HG03103 (cell line): ENCODE measurements around the gene DHRS2.
"Not testable (repeated sequence)": the region's sequence is repeated elsewhere in the genome, so short reads cannot be mapped to it uniquely, and the experiment has no call there.

Experiments
- ATAC-seq: cut with Tn5 transposase; IDR thresholded peaks from one replicate; pipeline ENCODE4 v1.9.1; 2021; ENCODE audit warnings: low read depth; ENCODE audit not compliant: unreplicated experiment

DHRS2 gene

DNA sequence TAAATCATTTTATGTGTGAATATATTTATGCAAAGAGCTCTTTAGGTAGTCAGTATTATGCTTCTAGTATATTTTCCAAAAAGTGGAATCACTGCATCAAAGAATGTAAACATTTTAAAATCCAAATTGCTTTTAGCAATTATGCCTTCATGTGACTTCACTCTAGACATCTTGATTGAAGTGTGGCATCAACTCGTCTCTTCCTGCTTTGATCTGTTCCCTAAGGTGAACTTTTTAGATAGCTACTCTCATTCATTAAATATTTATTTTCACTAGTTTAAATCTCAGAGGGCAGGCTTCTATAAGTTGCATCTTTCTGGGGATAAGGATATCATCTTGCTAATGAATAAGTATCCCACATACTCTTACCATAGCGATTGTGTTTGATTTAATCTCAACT lies 39.2 kb downstream of the DHRS2 start:
- ATAC-seq: no peak

DNA sequence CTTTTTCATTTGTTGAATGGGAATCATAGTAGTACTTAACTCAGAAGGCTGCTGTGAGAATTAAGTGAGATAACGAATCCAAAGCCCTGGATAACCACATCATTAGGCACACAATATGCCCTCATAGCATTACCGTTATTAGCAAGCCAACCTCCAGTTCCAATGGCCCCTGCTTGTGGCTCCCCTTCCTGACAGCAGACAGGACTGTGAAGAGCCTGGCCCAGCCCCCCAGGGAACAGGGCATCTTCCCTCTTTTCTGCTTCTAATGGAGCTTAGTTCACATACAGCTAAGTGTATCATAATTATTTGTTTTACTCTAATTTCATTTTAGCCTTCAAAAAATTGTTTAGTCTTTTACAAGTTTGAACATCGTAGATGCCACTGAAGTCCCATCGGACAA lies 39.7 kb downstream of the DHRS2 start:
- no peak for ATAC-seq

- ATAC-seq: no peak
Observed at GRCh38 chr14:23681337-23681736, 45.2 kb downstream of the DHRS2 start.

DNA sequence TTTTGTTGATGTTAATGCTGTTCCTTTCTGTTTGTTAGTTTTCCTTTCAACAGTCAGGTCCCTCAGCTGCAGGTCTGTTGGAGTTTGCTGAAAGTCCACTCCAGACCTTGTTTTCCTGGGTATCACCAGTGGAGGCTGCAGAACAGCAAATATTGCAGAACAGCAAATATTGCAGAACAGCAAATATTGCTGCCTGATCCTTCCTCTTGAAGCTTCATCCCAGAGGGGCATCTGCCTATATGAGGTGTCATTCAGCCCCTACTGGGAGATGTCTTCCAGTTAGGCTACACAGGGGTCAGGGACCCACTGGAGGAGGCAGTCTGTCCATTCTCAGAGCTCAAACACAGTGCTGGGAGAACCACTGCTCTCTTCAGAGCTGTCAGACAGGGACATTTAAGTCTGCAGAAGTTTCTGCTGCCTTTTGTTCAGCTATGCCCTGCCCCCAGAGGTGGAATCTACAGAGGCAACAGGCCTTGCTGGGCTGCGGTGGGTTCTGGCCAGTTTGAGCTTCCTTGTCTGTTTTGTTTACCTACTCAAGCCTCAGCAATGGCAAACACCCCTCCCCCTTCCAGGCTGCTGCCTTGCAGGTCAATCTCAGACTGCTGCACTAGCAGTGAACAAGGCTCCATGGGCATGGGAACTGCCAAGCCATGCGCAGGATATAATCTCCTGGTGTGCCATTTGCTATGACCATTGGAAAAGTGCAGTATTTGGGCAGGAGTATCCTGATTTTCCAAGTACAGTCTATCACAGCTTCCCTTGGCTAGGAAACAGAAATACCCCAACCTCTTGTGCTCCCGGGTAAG lies 53.7 kb downstream of the DHRS2 start:
- ATAC-seq: not testable (repeated sequence)

DNA sequence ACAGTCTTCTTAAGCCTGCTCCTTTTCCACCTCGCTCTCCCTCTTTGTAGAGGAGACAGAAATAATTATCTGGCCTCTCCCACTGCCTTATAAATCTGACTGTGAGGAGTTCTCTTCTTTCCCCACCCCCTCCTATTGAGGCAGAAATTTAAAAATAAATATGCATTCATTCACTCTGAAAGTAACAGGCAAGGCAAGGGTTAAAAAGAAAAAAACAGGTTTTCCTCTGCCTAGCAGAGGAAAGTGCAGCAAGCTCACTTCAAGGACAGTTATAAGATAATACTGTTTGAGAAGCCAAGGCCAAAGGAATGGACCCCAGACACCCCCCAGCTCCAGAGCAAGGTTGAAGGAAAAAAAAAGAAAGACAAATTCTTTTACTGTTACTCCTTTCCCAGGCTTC lies 56.3 kb downstream of the DHRS2 start:
- ATAC-seq: no peak

- no peak for ATAC-seq
Observed at GRCh38 chr14:23693252-23693775, 57.1 kb downstream of the DHRS2 start.

DNA sequence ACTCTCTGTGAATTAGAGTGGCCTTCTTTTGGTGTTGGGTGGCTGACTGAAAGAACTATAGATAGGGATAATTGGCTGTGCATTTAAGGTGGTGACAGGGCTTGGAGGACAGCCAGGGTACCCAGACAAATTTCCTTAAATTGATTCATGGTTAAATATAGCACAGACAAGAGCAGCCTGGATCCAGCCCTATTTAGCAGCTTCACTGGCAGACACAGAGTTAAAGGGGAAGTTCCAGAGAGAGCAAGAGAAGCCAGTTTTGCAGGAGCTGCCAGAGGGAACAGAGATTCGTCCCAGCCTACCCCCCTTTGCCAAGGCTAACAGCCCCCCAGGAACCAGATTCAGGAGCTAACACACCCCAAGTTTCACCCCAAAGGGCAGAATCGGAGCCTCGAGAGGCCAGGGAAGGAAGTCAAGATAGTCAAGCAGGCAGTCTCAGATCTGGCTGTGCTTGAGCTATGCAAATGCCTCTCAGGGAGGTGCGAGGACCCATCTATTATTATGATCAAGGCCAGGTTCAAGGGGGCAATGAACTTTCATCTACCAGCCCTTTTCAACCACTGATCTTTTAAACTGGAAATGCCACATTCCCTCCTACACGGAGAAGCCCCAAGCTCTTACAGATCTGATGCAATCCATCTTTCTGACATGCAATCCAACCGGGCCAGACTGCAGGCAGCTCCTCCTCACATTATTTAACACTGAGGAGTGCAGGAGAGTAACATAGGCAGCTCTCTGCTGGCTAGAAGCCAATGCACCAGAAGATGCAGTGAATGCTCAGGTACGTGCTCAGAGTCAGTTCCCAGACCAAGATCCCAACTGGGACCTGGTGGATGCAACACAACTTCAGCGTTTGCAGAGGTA lies 58.2 kb downstream of the DHRS2 start:
- ATAC-seq: no peak
